Measurements from ENCODE around the gene LOXHD1.

DNA sequence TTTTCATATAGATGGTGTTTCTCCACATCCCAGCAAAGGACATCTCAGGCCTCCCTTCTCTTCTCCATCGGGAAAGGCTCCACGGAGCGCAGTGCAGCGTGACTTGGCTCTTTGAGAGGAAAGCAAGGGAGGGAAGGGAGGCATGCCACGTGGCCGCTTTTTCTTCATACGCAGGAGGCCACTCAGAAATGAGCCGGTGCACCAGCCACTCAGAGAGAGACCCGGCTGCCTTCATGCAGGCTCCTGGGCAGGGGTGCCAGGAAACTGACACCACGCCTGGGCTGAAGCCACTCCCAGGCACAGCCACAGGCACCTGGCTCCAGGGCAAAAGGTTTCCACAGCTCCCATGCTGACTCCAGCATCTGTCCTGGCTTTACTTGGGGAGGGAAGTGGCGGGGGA, 11.1 kb upstream of the LOXHD1 start:
- TF ChIP-seq POLR2AphosphoS5 (IDR thresholded peaks at IDR 0.05; ENCODE audit: low read depth) (no peak), GABPA (IDR thresholded peaks at IDR 0.05; ENCODE audit: low read depth) (no peak)
- TF ChIP-seq, protein P1, sequence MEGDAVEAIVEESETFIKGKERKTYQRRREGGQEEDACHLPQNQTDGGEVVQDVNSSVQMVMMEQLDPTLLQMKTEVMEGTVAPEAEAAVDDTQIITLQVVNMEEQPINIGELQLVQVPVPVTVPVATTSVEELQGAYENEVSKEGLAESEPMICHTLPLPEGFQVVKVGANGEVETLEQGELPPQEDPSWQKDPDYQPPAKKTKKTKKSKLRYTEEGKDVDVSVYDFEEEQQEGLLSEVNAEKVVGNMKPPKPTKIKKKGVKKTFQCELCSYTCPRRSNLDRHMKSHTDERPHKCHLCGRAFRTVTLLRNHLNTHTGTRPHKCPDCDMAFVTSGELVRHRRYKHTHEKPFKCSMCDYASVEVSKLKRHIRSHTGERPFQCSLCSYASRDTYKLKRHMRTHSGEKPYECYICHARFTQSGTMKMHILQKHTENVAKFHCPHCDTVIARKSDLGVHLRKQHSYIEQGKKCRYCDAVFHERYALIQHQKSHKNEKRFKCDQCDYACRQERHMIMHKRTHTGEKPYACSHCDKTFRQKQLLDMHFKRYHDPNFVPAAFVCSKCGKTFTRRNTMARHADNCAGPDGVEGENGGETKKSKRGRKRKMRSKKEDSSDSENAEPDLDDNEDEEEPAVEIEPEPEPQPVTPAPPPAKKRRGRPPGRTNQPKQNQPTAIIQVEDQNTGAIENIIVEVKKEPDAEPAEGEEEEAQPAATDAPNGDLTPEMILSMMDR (IDR thresholded peaks at IDR 0.05; ENCODE audit: insufficient read depth, low read length), result no peak
